Endothelial cell of umbilical vein (primary cell): ENCODE measurements around the gene FLVCR2.

Source experiments
- CTCF ChIP-seq, 2 donors: IDR thresholded peaks; 1 replicate in 1 of 2; 2 replicates in 1 of 2; pipeline ENCODE4 v1.5.1; 2011; ENCODE audit warnings: low read length in 2 of 2, mild to moderate bottlenecking in 2 of 2, moderate library complexity in 2 of 2, control low read depth in 1 of 2, inconsistent platforms in 1 of 2, low read depth in 1 of 2; ENCODE audit not compliant: insufficient read depth in 1 of 2; ENCODE audit errors: extremely low read depth in 1 of 2
- EZH2 ChIP-seq: IDR thresholded peaks from 2 replicates; pipeline ENCODE4 v1.6.1; 2012; ENCODE audit warnings: borderline replicate concordance, low read depth, mild to moderate bottlenecking, moderate library complexity, low read length, inconsistent platforms; ENCODE audit not compliant: severe bottlenecking
- MAX ChIP-seq: IDR thresholded peaks from 2 replicates; pipeline ENCODE4 v1.6.1; 2011; ENCODE audit not compliant: insufficient read depth, insufficient read length
- POLR2A ChIP-seq: IDR thresholded peaks from 2 replicates; pipeline ENCODE4 v1.6.1; 2012; ENCODE audit warnings: low read depth, mild to moderate bottlenecking, control low read depth, low read length

- TF ChIP-seq CTCF (IDR thresholded peaks at IDR 0.05; ENCODE audit: extremely low read depth in 1 of 2, insufficient read depth in 1 of 2, low read depth in 1 of 2, low read length in 2 of 2) (no peak), MAX (no peak), EZH2 (no peak), POLR2A (no peak)
Measured at GRCh38 chr14:75565056-75565455, 13.4 kb upstream of the FLVCR2 start.
